Ovary (tissue), 3 donors: Measurements from ENCODE around the gene SYNCRIP.

Experiments used
- CTCF ChIP-seq, 3 donors: fragments of 450-650 bp in 2 of 3; fragments of 200-600 bp in 1 of 3; IDR thresholded peaks; one replicate each; pipeline versions ENCODE4 v1.5.1 to v1.8.0; 2016 to 2022; ENCODE audit warnings: antibody characterized with exemption in 3 of 3, mild to moderate bottlenecking in 1 of 3
- EP300 ChIP-seq: sonication (generic); formaldehyde crosslinking; IDR thresholded peaks from one replicate; pipeline ENCODE4 v1.6.1; 2017; ENCODE audit warnings: antibody characterized with exemption
- donor health status: DM: no; HTN: no; CAD: no.

GRCh38 chr6:85637579-85637978 is 5.1 kb downstream of the SYNCRIP start:
- no peak for TF ChIP-seq CTCF (IDR thresholded peaks at IDR 0.05)
- no peak for TF ChIP-seq EP300
